BLaER1 treated with 17β-estradiol and CSF1 and Interleukin-3, amounts not matched to agents 10 nM and 100 nM (cell line): ENCODE results near the gene ABCC9.

Experiments used
- H3K27ac ChIP-seq, 11 experiments: shearing (Covaris generic); formaldehyde crosslinking; 2 replicates each; pipeline ENCODE4 v1.8.1; 2022
- H3K27me3 ChIP-seq, 11 experiments: shearing (Covaris generic); formaldehyde crosslinking; 2 replicates each; pipeline ENCODE4 v1.8.1; 2022
- H3K36me3 ChIP-seq, 11 experiments: shearing (Covaris generic); formaldehyde crosslinking; 2 replicates each; pipeline ENCODE4 v1.8.1; 2022
- H3K4me1 ChIP-seq, 10 experiments: shearing (Covaris generic); formaldehyde crosslinking; 2 replicates each; pipeline ENCODE4 v1.8.1; 2022
- H3K4me2 ChIP-seq, 11 experiments: shearing (Covaris generic); formaldehyde crosslinking; 2 replicates each; pipeline ENCODE4 v1.8.1; 2022
- H3K4me3 ChIP-seq, 10 experiments: shearing (Covaris generic); formaldehyde crosslinking; 2 replicates each; pipeline ENCODE4 v1.8.1; 2022
- H3K9ac ChIP-seq, 11 experiments: shearing (Covaris generic); formaldehyde crosslinking; 2 replicates each; pipeline ENCODE4 v1.8.1; 2022
- H3K9me3 ChIP-seq, 11 experiments: shearing (Covaris generic); formaldehyde crosslinking; replicated peaks in 1 of 11; 2 replicates each; pipeline ENCODE4 v1.8.1; 2022
- H4K20me1 ChIP-seq, 11 experiments: shearing (Covaris generic); formaldehyde crosslinking; 2 replicates each; pipeline ENCODE4 v1.8.1; 2022
- Cebpa-rat ChIP-seq, 11 experiments: shearing (Covaris generic); IDR thresholded peaks; 2 replicates each; pipeline ENCODE4 v1.8.1; 2022

The ABCC9 gene

GRCh38 chr12:21860128-21860527 lies 81.1 kb downstream of the ABCC9 start:
- TF ChIP-seq Cebpa-rat (IDR thresholded peaks at IDR 0.05): no peak

GRCh38 chr12:21852251-21852650 lies 89.0 kb downstream of the ABCC9 start:
- Histone ChIP-seq H3K9ac (no peak overlapping the region), H3K4me1 (no peaks in the 10 kb centered on the region), H3K36me3 (no peaks in the 10 kb centered on the region), H4K20me1 (no peaks in the 10 kb centered on the region), H3K27me3 (no peaks in the 10 kb centered on the region), H3K4me3 (no peak overlapping the region), H3K9me3 (no peaks in the 10 kb centered on the region), H3K4me2 (no peak overlapping the region), H3K27ac (no peak overlapping the region)
- no peak for TF ChIP-seq Cebpa-rat (IDR thresholded peaks at IDR 0.05)

More at GRCh38 chr12:21860128-21860527, 81.1 kb downstream of the ABCC9 start:
- no peaks in the 10 kb centered on the region for H3K9me3 ChIP-seq
- no peaks in the 10 kb centered on the region for H3K4me1 ChIP-seq
- H3K9ac ChIP-seq: no peak overlapping the region
- H3K4me3 ChIP-seq: no peak overlapping the region
- no peaks in the 10 kb centered on the region for H4K20me1 ChIP-seq
- no peaks in the 10 kb centered on the region for H3K36me3 ChIP-seq
- H3K27ac ChIP-seq: no peak overlapping the region
- no peaks in the 10 kb centered on the region for H3K27me3 ChIP-seq
- no peak overlapping the region for H3K4me2 ChIP-seq

GRCh38 chr12:21851151-21851550 lies 90.1 kb downstream of the ABCC9 start:
- H3K27ac ChIP-seq: no peak overlapping the region
- no peak overlapping the region for H3K9ac ChIP-seq
- no peaks in the 10 kb centered on the region for H3K4me1 ChIP-seq
- TF ChIP-seq Cebpa-rat (IDR thresholded peaks at IDR 0.05): no peak
- H4K20me1 ChIP-seq: no peaks in the 10 kb centered on the region
- H3K36me3 ChIP-seq: no peaks in the 10 kb centered on the region
- H3K4me2 ChIP-seq: no peak overlapping the region
- H3K4me3 ChIP-seq: no peak overlapping the region
- H3K9me3 ChIP-seq: no peaks in the 10 kb centered on the region
- H3K27me3 ChIP-seq: no peaks in the 10 kb centered on the region

GRCh38 chr12:21850419-21850818 lies 90.8 kb downstream of the ABCC9 start:
- Histone ChIP-seq H3K27ac (no peak overlapping the region), H3K9me3 (no peaks in the 10 kb centered on the region), H3K36me3 (no peaks in the 10 kb centered on the region), H3K4me2 (no peak overlapping the region), H3K4me3 (no peak overlapping the region), H3K9ac (no peak overlapping the region), H3K27me3 (no peaks in the 10 kb centered on the region), H3K4me1 (no peaks in the 10 kb centered on the region), H4K20me1 (no peaks in the 10 kb centered on the region)
- no peak for TF ChIP-seq Cebpa-rat (IDR thresholded peaks at IDR 0.05)

- no peaks in the 10 kb centered on the region for H4K20me1 ChIP-seq
- no peaks in the 10 kb centered on the region for H3K36me3 ChIP-seq
Observed at GRCh38 chr12:21849878-21850277, 91.3 kb downstream of the ABCC9 start.

GRCh38 chr12:21848192-21848591 lies 93.0 kb downstream of the ABCC9 start:
- H3K27ac ChIP-seq: no peak overlapping the region
- H3K4me1 ChIP-seq: no peaks in the 10 kb centered on the region
- H3K4me3 ChIP-seq: no peak overlapping the region
- H3K9me3 ChIP-seq: no peaks in the 10 kb centered on the region
- H3K27me3 ChIP-seq: no peaks in the 10 kb centered on the region
- no peak for TF ChIP-seq Cebpa-rat (IDR thresholded peaks at IDR 0.05)
- no peaks in the 10 kb centered on the region for H3K36me3 ChIP-seq
- no peak overlapping the region for H3K4me2 ChIP-seq
- H3K9ac ChIP-seq: no peak overlapping the region
- no peaks in the 10 kb centered on the region for H4K20me1 ChIP-seq

More at GRCh38 chr12:21849878-21850277, 91.3 kb downstream of the ABCC9 start:
- Histone ChIP-seq H3K4me3 (no peak overlapping the region), H3K4me2 (no peak overlapping the region), H3K9me3 (no peaks in the 10 kb centered on the region), H3K27ac (no peak overlapping the region), H3K9ac (no peak overlapping the region), H3K4me1 (no peaks in the 10 kb centered on the region), H3K27me3 (no peaks in the 10 kb centered on the region)
- no peak for TF ChIP-seq Cebpa-rat (IDR thresholded peaks at IDR 0.05)

GRCh38 chr12:21843795-21844194 lies 97.4 kb downstream of the ABCC9 start:
- H3K9me3 ChIP-seq: no peaks in the 10 kb centered on the region
- H4K20me1 ChIP-seq: no peaks in the 10 kb centered on the region
- no peak overlapping the region for H3K27ac ChIP-seq
- H3K4me1 ChIP-seq: no peaks in the 10 kb centered on the region
- no peak overlapping the region for H3K4me3 ChIP-seq
- H3K9ac ChIP-seq: no peak overlapping the region
- H3K27me3 ChIP-seq: no peaks in the 10 kb centered on the region
- TF ChIP-seq Cebpa-rat (IDR thresholded peaks at IDR 0.05): no peak
- H3K4me2 ChIP-seq: no peak overlapping the region
- no peaks in the 10 kb centered on the region for H3K36me3 ChIP-seq

- Histone ChIP-seq H3K4me2 (no peak overlapping the region), H3K4me3 (no peak overlapping the region), H3K9me3 (no peaks in the 10 kb centered on the region), H3K4me1 (no peaks in the 10 kb centered on the region), H4K20me1 (no peaks in the 10 kb centered on the region), H3K9ac (no peak overlapping the region), H3K27ac (no peak overlapping the region), H3K27me3 (no peaks in the 10 kb centered on the region), H3K36me3 (no peaks in the 10 kb centered on the region)
- TF ChIP-seq Cebpa-rat (IDR thresholded peaks at IDR 0.05): no peak
Observed at GRCh38 chr12:21839776-21840175, 101.5 kb downstream of the ABCC9 start.

- no peak overlapping the region for H3K4me3 ChIP-seq
- H3K27me3 ChIP-seq: no peaks in the 10 kb centered on the region
- H3K4me1 ChIP-seq: no peaks in the 10 kb centered on the region
- no peaks in the 10 kb centered on the region for H3K36me3 ChIP-seq
- H3K9ac ChIP-seq: no peak overlapping the region
- H4K20me1 ChIP-seq: no peaks in the 10 kb centered on the region
- H3K4me2 ChIP-seq: no peak overlapping the region
- no peak for TF ChIP-seq Cebpa-rat (IDR thresholded peaks at IDR 0.05)
- H3K27ac ChIP-seq: no peak overlapping the region
- H3K9me3 ChIP-seq: no peaks in the 10 kb centered on the region
Observed at GRCh38 chr12:21837847-21838246, 103.4 kb downstream of the ABCC9 start.

GRCh38 chr12:21831791-21832344 lies 109.4 kb downstream of the ABCC9 start:
- no peak overlapping the region for H3K4me2 ChIP-seq

More at GRCh38 chr12:21831791-21832344, 109.4 kb downstream of the ABCC9 start:
- H3K9me3 ChIP-seq: no peaks in the 10 kb centered on the region
- no peak overlapping the region for H3K9ac ChIP-seq
- no peak for TF ChIP-seq Cebpa-rat (IDR thresholded peaks at IDR 0.05)
- no peaks in the 10 kb centered on the region for H4K20me1 ChIP-seq
- H3K27me3 ChIP-seq: no peaks in the 10 kb centered on the region
- H3K4me1 ChIP-seq: no peaks in the 10 kb centered on the region
- no peak overlapping the region for H3K4me3 ChIP-seq
- no peaks in the 10 kb centered on the region for H3K36me3 ChIP-seq
- no peak overlapping the region for H3K27ac ChIP-seq
